ENCODE measurements around the gene ZNF444. TPM values are rescaled to one million over a fixed set of nuclear protein-coding genes. Genes with fewer than 3 reads are reported as not detected.

ZNF444 gene
- polyA plus RNA-seq, 1 donor = 18.6 TPM

DNA sequence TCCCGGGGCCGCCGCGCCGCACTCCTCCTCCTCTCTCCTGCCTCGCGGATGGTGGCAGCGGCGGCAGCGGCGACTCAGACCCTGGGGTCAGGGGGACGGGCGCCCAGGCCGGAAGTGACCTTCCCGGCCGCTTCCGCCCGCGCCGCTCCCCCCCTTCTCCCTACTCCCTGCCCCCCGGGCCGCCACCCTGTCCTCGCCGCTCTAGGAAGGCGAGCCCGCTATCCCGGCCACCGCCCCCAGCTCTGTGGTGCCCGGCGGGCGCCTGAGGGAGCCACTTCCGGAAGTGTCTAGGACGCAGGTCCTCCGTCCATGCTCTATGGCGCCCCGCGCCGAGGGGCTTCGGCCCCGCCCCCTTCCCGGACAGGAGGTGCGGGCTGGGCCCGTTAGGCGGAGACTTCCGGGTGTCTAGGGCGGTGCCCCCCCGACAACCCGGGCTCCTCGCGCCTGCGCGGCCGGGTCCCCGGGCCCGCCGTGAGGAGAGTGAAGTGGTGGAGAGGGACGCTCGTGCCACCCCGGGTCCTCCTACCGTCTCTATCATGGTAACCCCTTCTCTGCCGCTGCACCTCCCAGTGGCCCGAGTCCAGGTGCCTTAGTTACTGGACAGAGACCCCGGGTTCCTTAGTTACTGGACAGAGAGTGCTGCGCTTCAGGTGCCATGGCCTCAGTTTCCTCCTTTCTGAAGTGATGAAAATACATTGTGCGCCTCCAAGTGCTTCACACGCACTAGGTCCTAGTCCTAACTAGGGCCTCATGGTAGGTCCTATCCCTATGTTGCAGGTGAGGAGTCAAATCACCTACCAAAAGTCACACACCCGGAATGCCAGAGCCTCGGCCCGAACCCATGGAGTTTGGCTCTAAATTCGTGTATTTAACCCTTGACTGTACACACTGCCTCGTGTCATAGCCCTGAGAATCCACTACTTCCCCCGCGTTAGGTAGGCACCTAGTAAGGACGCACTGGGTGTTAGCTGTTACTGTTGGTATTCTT, 19.6 kb upstream of the ZNF444 start, which contains the start of gene ZNF787:
Gene ZNF787, minus strand, starts transcription at position 116 of the 988 bp plus-strand sequence. CDS start 18,078 bp downstream, outside the sequence.
- peak; percentile 92 for DNase-seq (ENCODE audit: low read depth)

DNA sequence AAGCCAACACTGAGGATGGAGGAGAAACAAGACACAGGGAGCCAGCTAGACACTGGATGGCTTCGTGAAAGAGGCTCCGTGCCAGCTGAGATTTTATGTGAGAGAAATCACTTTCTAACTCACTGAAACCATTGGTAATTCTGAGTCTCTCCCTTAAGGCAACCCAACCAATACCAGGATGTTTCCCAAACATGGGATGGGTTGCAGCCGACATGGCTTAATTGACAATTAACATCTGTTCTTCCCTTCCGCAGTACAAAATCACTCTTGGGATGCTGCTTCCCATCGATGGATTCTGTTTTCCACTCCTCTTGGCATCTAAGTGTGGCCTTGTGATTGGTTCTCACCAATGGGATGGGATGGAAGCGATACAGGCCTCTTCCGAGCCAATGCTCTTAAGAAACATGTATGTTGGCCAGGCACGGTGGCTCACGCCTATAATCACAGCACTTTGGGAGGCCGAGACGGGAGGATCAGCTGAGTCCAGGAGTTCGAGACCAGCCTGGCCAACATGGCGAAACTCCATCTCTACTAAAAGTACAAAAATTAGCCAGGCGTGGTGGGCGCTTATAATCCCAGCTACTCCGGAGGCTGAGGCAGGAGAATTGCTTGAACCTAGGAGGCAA, 17.7 kb upstream of the ZNF444 start:
- no peak for DNase-seq (ENCODE audit: low read depth)

DNA sequence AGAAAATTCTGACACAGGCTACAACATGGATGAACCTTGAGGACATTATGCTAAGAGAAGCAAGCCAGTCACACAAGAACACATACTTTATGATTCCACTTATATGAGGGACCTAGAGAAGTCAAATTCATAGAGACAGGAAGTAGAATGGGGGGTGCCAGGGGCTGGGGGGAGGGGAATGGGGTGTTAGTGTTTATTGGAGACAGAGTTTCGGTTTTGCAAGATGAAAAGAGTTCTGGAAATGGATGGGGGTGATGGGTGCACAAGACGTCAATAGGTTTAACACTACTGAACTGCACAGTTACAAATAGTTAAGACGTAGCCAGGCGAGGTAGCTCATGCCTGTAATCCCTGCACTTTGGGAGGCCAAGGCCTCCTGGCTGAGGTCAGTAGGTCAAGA, 16.5 kb upstream of the ZNF444 start:
- no peak for DNase-seq (ENCODE audit: low read depth)

DNA sequence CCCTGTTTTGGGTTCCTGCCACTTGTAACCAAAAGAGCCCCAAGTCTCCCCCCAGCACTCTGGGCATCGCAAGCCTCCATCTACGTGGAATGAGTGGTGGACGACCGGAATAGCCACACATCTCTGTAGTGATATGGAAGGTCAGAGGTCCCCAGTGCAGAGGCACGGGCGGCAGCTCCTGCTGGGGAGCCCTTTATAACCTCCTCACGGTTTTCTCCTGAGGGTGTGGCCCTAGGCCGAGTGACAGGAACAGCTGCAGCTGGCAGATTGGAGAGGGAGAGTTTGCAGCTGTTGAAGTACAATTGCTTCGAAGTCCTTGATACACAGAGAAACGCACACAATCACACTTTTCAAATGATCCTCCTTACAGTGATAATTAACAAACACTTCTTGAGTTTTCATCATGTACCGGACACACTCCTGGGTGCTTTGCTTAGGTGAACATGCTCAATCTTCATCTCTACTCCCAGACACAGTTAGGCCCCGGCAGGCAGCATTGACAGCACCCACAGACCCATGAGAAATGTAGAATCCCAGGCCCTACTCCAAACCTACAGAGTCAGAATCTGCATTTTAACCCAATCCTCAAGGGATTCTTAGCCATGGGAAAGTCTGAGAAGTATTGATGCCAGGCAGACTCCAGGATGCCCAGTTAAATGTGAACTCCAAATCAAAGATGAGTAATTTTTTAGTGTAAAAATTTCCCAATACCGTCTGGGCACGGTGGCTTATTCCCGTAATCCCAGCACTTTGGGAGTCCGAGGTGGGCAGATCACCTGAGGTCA, 15.1 kb upstream of the ZNF444 start:
- no peak for DNase-seq (ENCODE audit: low read depth)

DNA sequence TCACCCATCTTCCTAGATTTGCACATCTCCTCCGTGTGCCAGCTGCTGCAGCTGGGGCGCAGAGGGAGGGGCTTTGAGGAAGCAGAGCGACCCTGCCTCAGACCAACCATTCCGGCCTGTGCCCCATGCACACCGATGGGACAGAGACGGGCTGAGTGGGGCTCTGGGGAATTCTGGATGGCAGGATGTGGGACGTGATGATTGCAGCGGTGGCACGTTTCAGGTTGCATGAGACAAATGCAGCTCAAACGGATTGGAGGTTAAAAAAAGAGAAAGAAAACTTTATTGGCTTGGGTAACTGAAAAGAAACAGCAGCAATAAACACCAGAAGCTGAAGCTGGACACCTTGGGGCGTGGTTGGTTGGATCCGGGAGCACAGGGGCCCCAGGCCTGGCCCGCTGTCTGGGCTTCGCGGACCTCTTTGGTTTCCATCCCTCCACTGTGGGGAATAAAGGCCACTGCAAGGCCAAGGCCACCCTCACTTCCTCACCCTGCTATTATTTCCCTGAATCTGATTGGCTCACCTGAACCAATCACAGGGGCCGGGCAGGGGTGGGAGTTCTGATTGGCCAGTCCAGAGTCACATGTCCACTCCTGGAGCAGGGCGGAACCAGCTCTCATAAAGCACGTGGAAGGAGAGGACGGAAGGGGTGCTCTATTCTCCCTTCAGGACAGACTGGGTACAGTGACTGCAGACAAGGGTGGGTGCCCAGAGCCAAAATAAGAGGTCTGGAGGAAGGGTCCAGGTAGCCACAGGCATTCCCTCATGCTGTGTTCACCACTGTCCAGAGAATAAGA, 13.9 kb upstream of the ZNF444 start:
- DNase-seq (ENCODE audit: low read depth) = no peak

DNA sequence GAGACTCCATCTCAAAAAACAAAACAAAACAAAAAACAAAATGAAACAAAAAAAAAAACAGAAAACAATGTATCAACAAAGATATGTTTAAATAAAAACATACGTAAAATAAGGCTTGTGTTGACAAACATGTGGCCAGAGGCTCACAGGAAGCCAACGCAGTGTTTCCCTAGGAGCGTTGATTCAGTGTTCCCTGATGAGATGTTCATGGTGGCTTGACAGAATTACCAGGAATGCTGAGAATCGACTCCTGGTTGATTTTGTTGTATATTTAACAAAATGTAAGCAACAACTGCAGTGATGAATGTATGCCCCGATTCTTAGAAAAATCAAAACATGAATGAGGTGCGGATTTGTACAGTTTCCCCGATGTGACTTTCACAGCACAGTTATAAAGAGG, 11.1 kb upstream of the ZNF444 start:
- DNase-seq (ENCODE audit: low read depth) = no peak

DNA sequence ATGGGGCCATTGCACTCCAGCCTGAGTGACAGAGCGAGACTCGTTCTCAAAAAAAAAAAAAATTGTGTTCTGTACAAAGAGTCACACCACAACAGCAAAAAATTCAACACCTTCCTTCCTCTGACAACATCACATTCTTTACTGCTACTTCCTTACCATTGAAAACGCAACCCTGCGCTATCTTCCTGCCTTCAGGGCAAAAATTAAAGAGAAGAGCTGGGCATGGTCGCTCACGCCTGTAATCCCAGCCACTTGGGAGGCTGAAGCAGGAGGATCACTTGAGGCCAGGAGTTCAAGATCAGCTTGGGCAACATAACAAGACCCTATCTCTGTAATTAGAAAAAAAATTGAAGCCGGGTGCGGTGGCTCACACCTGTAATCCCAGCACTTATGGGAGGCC, 9.4 kb upstream of the ZNF444 start:
- no peak for DNase-seq (ENCODE audit: low read depth)

DNA sequence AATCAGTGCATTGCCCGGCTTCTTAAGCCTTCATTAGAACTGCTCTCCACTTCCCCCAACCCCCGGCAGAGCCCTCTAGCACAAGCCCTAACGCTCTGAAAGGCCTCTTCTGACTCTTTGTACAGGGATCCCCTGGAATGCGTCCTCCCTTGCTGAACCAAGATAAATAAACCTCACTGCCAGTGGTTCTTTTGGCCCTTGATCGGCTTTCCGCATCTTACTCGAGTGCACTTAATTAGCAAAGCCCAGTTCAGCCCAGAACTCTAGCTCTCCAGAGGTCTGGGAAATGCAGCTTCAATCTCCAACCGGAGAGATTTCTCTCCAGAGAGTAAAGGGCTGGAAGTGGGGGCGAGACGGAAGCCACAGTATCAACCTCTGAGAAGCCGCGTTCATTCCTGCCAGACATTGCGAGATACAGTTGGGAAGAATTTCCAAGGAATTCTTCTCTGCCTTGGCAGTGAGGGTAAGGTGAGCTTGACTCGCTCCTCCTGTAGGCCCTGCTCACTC, 8.7 kb upstream of the ZNF444 start:
- DNase-seq (ENCODE audit: low read depth) = no peak

DNA sequence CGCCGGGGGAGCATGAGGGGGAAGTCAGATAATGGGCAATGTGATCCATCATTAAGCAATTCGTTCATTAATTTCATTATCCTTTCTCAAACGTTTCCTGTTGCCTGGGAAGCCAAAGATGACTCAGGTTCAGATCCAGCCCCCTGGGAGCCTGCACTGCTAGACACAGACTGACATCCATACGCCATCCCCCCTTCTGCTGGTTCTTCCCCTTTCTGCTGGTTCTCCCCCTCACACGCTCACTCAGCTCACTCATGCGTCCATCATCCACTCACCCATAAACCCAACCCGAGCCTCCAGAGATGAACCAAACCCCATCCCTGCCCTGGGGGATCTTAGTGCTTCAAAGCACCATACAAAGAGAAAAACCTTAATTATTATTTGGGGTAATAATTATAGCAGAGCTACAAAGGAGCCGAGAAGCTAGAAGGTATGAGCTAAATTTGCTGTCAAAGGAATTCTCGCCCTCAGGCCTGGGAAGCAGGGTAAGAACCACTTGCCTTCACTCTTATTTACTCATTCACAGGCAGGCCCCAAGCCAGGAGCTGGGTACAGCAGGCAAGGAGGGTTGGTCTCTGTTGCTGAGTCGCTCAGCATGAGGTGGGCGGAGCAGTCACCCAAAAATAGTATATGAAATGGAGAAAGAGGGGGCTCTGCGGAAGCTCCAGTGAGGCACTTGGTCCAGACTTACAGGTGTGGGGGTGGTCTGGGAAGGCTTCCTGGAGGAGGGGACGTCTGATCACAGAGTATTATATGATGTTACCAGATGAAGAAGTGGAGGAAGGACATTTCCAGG, 7.0 kb upstream of the ZNF444 start:
- DNase-seq (ENCODE audit: low read depth) = no peak

DNA sequence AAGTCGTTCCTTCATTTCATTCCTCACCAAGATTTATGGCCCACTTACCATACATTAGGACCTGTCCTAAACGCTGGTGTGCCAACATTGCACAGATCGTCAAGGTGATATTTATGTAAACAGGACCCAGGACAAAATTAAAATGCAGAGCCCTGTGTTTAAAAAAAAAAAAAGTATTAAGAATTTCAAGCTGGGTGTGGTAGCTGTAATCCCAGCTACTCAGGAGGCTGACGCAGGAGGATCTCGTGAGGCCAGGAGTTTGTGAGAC, 6.5 kb upstream of the ZNF444 start:
- DNase-seq (ENCODE audit: low read depth) = no peak

DNA sequence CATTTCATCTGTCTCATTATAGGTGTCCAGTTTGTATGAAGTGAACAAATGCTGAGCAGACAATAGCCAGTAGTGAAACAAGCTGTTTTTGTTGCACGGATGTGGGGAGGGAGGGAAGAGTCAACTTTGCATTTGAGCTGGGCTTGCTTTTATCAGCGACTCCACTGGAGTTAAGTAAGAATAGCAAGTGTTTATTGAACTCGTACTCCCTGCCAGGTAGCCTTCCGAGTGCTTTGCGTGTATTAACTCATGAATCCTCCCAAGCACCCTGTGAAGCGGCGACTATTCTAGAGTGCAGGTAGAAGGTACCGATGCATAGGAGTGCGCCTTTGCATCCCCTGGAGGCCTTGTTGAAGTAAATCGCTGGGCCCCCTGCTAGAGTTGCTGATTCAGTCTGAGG, 4.7 kb upstream of the ZNF444 start:
- no peak for DNase-seq (ENCODE audit: low read depth)

DNA sequence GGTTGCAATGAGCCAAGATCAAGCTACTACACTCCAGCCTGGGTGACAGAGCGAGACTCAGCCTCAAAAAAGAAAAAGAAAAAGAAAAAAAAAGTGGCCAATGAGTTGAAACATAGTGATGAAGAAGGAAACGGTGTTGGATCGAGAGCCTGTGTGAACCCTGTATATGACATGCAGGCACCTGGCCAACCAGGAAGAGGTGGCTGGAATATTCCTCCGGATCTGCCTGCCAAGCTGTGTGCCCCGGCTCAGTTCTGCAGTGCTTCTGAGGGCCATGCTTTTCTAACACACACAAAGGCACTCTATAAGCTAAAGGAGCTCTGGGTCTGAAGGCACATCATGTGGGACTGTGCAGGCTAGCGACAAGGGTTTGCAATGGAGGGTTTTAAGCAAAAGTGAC, 3.7 kb upstream of the ZNF444 start:
- DNase-seq (ENCODE audit: low read depth) = no peak

DNA sequence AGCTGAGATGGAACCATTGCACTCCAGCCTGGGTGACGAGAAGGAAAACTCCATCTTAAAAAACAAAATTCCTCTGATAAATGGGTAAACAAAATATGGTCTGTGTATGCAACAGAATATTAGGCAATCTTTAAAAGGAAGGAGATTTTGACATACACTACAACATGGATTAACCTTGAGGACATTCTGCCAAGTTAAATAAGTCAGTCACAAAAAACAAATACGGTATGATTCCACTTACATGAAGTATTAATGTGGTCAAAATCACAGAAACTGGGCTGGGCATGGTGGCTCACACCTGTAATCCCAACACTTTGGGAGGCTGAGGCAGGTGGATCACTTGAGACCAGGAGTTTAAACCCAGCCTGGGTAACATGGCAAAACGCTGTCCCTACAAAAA, 3.0 kb upstream of the ZNF444 start:
- no peak for DNase-seq (ENCODE audit: low read depth)

DNA sequence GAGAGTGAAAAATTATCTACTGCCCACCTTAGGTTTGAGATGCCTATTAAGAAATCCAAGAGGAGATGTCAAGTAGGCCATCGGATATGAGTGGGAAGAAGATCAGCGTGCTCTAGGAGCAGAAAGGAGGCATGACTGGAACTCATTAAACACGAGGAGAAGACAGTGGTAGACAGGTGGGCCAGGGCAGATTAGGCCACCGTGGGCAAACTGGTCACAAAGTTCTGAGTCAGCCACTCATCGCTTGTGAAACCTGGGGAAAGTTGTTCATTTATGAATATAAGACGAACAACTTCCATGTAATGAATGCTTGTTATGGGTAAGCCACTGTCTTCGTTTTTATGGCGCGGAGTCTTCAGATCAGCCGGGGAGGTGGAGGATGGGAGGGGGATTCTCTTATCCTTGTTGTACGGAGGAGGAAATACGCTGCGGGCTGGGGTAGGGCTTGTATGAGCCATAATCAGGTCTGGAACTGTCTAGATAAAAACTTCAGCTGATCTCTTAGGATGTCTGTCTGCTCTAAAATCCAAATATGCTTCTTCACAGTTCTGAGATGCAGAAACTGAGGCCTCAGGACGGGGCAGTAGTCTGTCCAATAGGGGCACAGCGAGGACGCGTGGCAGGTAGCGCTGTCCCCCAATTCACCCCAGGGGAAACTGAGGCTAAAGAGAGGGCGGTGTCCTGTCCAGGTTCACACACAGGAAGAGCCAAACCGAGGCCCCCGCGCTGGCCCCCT, 1.1 kb upstream of the ZNF444 start:
- DNase-seq (ENCODE audit: low read depth) = no peak

DNA sequence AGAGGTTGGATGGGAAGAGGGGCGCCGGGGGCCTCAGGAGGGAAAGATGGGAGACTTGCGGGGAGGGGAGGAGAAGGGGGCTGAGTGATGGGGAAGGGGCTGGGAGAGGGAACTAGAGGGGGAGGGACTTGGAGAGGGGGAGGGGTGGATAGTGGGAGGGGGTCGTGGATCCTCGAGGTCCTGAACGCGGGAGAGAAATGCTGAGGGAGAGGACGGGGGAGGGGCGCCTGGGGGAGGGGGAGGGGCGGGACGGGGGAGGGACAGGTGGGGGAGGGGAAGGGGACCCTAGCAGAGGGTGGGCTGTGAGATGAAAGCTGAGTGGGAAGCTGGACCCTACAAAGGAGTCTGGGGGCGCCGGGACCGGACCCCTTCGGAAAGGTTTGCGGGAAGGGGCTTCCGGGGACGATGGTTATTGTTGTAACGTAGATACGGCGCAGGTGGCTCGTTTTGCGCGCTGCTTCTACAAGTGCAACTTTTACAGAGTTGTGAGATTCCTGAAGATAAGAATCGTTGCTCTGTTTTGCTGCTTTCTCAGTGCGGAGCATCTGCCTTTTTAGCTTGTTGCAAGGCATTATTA, 418 bp downstream of the ZNF444 start:
- DNase-seq (ENCODE audit: low read depth) = no peak

DNA sequence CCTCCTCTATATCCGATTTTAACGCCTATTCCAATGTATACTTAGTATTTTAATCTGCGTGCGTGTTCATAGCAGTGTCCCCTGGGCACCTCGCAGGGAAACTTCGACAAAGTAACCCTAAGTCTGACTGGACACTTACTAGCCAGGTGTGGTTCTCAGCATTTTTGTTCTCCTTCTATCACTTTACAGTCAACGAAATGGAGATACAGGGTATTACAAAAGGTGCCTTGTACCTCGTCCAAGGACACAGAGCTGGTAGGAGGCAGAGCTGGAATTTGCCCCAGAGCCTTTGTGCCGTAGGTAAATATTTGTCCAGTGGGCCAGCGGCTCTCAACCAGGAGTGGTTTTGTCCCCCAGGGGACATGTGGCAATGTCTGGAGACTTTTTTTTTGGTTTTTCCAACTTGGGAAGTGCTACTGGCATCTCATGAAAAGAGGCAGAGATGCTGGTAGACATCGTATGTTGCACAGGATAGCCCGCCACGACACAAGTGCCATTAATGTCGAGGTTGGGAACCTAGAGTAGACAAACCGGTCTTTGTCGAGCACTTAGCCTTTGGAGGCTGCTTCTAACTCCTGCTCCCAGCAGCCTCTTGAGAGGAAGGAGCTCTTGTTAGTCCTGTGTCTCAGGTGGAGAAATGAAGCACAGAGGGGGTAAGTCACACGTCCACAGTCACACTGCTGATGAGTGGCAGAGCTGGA, 1.1 kb downstream of the ZNF444 start:
- DNase-seq (ENCODE audit: low read depth) = no peak

DNA sequence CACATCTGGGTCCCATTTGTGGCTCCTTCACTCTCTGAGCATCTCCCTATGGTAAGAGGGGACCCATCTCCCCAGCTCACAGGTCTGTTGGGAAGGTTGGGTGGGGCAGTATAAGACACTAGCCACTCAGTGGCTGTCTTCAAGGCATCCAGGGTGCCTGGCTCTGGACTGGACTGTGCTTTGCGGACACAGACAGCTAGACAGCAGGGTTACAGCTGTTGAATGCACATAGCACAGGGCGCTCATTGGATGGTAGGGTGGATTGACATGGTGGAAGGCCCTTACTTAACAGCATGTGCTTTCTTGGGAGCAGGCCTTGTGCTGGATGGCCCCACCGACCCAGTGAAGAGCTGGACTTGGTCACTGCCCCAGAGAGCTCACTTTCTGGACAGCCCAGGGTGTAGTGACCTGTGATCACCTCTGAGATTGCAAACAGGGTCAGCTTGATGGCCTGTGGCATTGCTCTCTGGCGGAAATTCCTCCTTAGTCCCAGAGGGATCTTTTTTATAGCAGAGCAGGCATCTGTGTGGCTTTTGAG, 1.9 kb downstream of the ZNF444 start:
- no peak for DNase-seq (ENCODE audit: low read depth)

DNA sequence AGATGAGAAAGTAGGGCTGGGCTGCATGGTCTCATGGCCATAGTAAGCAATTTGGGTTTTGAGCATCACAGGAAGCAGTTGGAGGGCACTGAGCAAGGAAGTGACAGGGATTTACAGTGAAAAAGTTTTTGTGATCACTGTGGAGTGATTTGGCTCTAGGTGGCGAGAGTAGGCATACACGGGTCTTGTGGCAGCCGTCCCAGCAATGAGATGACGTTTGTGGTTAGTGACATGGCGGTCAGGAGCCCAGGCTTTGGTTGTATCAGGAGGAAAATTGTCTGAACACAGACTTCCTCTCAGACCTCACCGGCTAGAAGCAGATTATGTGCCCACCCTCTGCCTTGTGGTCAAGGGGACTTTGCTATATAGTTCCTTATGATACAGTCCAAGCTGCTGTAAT, 3.3 kb downstream of the ZNF444 start:
- DNase-seq (ENCODE audit: low read depth) = no peak

DNA sequence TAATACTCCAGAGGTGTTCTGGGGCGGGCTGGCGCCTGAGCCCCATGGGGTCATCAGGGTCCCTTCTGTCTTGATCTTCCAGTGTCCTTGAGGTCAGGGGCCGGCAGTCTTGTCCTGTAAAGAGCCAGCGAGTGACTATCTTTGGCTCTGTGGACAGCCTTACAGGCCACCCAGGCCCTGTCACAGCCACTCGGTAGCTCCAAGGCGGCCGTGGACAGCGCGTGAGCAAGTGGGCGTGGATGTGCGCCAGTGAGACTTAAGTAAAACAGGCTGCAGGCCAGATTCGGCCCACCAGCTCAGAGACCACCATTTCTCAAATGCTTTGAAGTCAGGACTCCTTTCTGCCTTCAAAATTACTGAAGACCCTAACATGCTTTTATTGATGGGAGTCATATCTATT, 3.7 kb downstream of the ZNF444 start:
- no peak for DNase-seq (ENCODE audit: low read depth)

Data from forelimb muscle (tissue), 1 donor.